DND-41 (cell line): ENCODE results near the gene TDRD15.

Source experiments
- EZH2 ChIP-seq: IDR thresholded peaks from 3 replicates; pipeline ENCODE4 v1.6.1; 2012; ENCODE audit warnings: borderline replicate concordance, low read depth, mild to moderate bottlenecking, moderate library complexity, low read length, inconsistent platforms; ENCODE audit not compliant: severe bottlenecking
- TF ChIP-seq, protein P1 (sequence below): IDR thresholded peaks from 2 replicates; pipeline ENCODE4 v1.5.1; 2012; ENCODE audit warnings: borderline replicate concordance, low read length, moderate library complexity, mild to moderate bottlenecking; ENCODE audit not compliant: poor library complexity, severe bottlenecking; ENCODE audit errors: extremely low read depth

GRCh38 chr2:21183726-21184125, 60.0 kb downstream of the TDRD15 start:
- TF ChIP-seq, protein P1, sequence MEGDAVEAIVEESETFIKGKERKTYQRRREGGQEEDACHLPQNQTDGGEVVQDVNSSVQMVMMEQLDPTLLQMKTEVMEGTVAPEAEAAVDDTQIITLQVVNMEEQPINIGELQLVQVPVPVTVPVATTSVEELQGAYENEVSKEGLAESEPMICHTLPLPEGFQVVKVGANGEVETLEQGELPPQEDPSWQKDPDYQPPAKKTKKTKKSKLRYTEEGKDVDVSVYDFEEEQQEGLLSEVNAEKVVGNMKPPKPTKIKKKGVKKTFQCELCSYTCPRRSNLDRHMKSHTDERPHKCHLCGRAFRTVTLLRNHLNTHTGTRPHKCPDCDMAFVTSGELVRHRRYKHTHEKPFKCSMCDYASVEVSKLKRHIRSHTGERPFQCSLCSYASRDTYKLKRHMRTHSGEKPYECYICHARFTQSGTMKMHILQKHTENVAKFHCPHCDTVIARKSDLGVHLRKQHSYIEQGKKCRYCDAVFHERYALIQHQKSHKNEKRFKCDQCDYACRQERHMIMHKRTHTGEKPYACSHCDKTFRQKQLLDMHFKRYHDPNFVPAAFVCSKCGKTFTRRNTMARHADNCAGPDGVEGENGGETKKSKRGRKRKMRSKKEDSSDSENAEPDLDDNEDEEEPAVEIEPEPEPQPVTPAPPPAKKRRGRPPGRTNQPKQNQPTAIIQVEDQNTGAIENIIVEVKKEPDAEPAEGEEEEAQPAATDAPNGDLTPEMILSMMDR, result no peak
- no peak for TF ChIP-seq EZH2
